ENCODE measurements around the gene BANK1.
A peak's percentile ranks its signal among the peaks of the same experiment; 100 is the strongest.

Gene BANK1

GRCh38 chr4:102076622-102077021 lies 286.1 kb downstream of the BANK1 start:
- H3K27me3 ChIP-seq (ENCODE audit: control insufficient read depth in 1 of 2, insufficient read depth in 1 of 2, low read length in 2 of 2), result no peaks in the 10 kb centered on the region
- no peaks in the 10 kb centered on the region for H3K9me3 ChIP-seq (ENCODE audit: control insufficient read depth, low read length)
- no peak overlapping the region for H3K18ac ChIP-seq (ENCODE audit: low read depth in 1 of 2, low read length in 2 of 2)
- no peak overlapping the region for H2BK15ac ChIP-seq (ENCODE audit: low read depth, poor library complexity, severe bottlenecking)
- no peak overlapping the region for H2AK5ac ChIP-seq (ENCODE audit: low read length, severe bottlenecking)
- H4K8ac ChIP-seq (ENCODE audit: low read length), result no peak overlapping the region
- H3K36me3 ChIP-seq (ENCODE audit: control insufficient read depth in 1 of 2, insufficient read depth in 2 of 2, low read depth in 1 of 2, low read length in 2 of 2), result no peaks in the 10 kb centered on the region
- no peaks in the 10 kb centered on the region for H3K4me1 ChIP-seq (ENCODE audit: control insufficient read depth, insufficient read depth, low read depth, low read length)
- H3K79me1 ChIP-seq (replicated peaks; ENCODE audit: low read length, poor library complexity, severe bottlenecking), result no peaks in the 10 kb centered on the region
- H2BK120ac ChIP-seq (ENCODE audit: low read depth, low read length), result no peak overlapping the region
- H4K91ac ChIP-seq (ENCODE audit: low read length), result no peak overlapping the region
- H2BK12ac ChIP-seq (ENCODE audit: low read length in 2 of 2), result no peak overlapping the region
- H3K14ac ChIP-seq (ENCODE audit: low read length in 2 of 2), result no peak overlapping the region
- no peak overlapping the region for H3K27ac ChIP-seq (ENCODE audit: low read length, poor library complexity, severe bottlenecking)
- H3K9ac ChIP-seq (ENCODE audit: low read length), result no peak overlapping the region
- H3K4me2 ChIP-seq (ENCODE audit: low read length, poor library complexity, severe bottlenecking), result no peak overlapping the region
- peak; percentile 11 for DNase-seq
- no peak overlapping the region for H2BK5ac ChIP-seq (ENCODE audit: low read depth, low read length, poor library complexity, severe bottlenecking)
- H3K23ac ChIP-seq (ENCODE audit: low read length in 2 of 2), result no peak overlapping the region
- H2AFZ ChIP-seq (ENCODE audit: low read depth, low read length), result no peak overlapping the region
- H3K4ac ChIP-seq (ENCODE audit: low read depth in 1 of 2, low read length in 2 of 2), result no peak overlapping the region
- no peak overlapping the region for H3K4me3 ChIP-seq (ENCODE audit: insufficient read depth in 1 of 2, low read depth in 1 of 2, low read length in 2 of 2)
- WGBS, result no CpG with 5 or more reads among the region's 1 CpG

- Histone ChIP-seq H2BK120ac (ENCODE audit: low read depth, low read length) (no peak overlapping the region), H3K9ac (ENCODE audit: low read length) (no peak overlapping the region), H4K8ac (ENCODE audit: low read length) (no peak overlapping the region), H3K9me3 (ENCODE audit: control insufficient read depth, low read length) (no peaks in the 10 kb centered on the region), H3K4me3 (ENCODE audit: insufficient read depth in 1 of 2, low read depth in 1 of 2, low read length in 2 of 2) (no peak overlapping the region), H3K36me3 (ENCODE audit: control insufficient read depth in 1 of 2, insufficient read depth in 2 of 2, low read depth in 1 of 2, low read length in 2 of 2) (no peaks in the 10 kb centered on the region), H3K4ac (ENCODE audit: low read depth in 1 of 2, low read length in 2 of 2) (no peak overlapping the region), H3K4me1 (ENCODE audit: control insufficient read depth, insufficient read depth, low read depth, low read length) (no peaks in the 10 kb centered on the region), H3K18ac (ENCODE audit: low read depth in 1 of 2, low read length in 2 of 2) (no peak overlapping the region), H3K23ac (ENCODE audit: low read length in 2 of 2) (no peak overlapping the region), H2BK12ac (ENCODE audit: low read length in 2 of 2) (no peak overlapping the region), H3K27ac (ENCODE audit: low read length, poor library complexity, severe bottlenecking) (no peak overlapping the region), H3K27me3 (ENCODE audit: control insufficient read depth in 1 of 2, insufficient read depth in 1 of 2, low read length in 2 of 2) (no peaks in the 10 kb centered on the region), H2AK5ac (ENCODE audit: low read length, severe bottlenecking) (no peak overlapping the region), H4K91ac (ENCODE audit: low read length) (no peak overlapping the region), H3K79me1 (replicated peaks; ENCODE audit: low read length, poor library complexity, severe bottlenecking) (no peaks in the 10 kb centered on the region), H2BK5ac (ENCODE audit: low read depth, low read length, poor library complexity, severe bottlenecking) (no peak overlapping the region), H2AFZ (ENCODE audit: low read depth, low read length) (no peak overlapping the region), H3K4me2 (ENCODE audit: low read length, poor library complexity, severe bottlenecking) (no peak overlapping the region), H3K14ac (ENCODE audit: low read length in 2 of 2) (no peak overlapping the region), H2BK15ac (ENCODE audit: low read depth, poor library complexity, severe bottlenecking) (no peak overlapping the region)
- 89% methylated on average over 2 of the region's 2 CpGs for WGBS
- DNase-seq, result no peak
Measured at GRCh38 chr4:102080184-102080583, 289.7 kb downstream of the BANK1 start.

- 75% methylated on average over 1 of the region's 5 CpGs for WGBS
- Histone ChIP-seq H3K4ac (ENCODE audit: low read depth in 1 of 2, low read length in 2 of 2) (no peak overlapping the region), H3K4me3 (ENCODE audit: insufficient read depth in 1 of 2, low read depth in 1 of 2, low read length in 2 of 2) (no peak overlapping the region), H3K27me3 (ENCODE audit: control insufficient read depth in 1 of 2, insufficient read depth in 1 of 2, low read length in 2 of 2) (no peaks in the 10 kb centered on the region), H3K4me2 (ENCODE audit: low read length, poor library complexity, severe bottlenecking) (no peak overlapping the region), H2AFZ (ENCODE audit: low read depth, low read length) (no peak overlapping the region), H4K91ac (ENCODE audit: low read length) (no peak overlapping the region), H2BK12ac (ENCODE audit: low read length in 2 of 2) (no peak overlapping the region), H2AK5ac (ENCODE audit: low read length, severe bottlenecking) (no peak overlapping the region), H3K18ac (ENCODE audit: low read depth in 1 of 2, low read length in 2 of 2) (no peak overlapping the region), H3K4me1 (ENCODE audit: control insufficient read depth, insufficient read depth, low read depth, low read length) (no peaks in the 10 kb centered on the region), H2BK15ac (ENCODE audit: low read depth, poor library complexity, severe bottlenecking) (no peak overlapping the region), H3K79me1 (replicated peaks; ENCODE audit: low read length, poor library complexity, severe bottlenecking) (no peaks in the 10 kb centered on the region), H3K23ac (ENCODE audit: low read length in 2 of 2) (no peak overlapping the region), H3K27ac (ENCODE audit: low read length, poor library complexity, severe bottlenecking) (no peak overlapping the region), H3K36me3 (ENCODE audit: control insufficient read depth in 1 of 2, insufficient read depth in 2 of 2, low read depth in 1 of 2, low read length in 2 of 2) (no peaks in the 10 kb centered on the region), H3K9ac (ENCODE audit: low read length) (no peak overlapping the region), H3K14ac (ENCODE audit: low read length in 2 of 2) (no peak overlapping the region), H2BK5ac (ENCODE audit: low read depth, low read length, poor library complexity, severe bottlenecking) (no peak overlapping the region), H2BK120ac (ENCODE audit: low read depth, low read length) (no peak overlapping the region), H3K9me3 (ENCODE audit: control insufficient read depth, low read length) (no peaks in the 10 kb centered on the region), H4K8ac (ENCODE audit: low read length) (no peak overlapping the region)
- no peak for DNase-seq
Measured at GRCh38 chr4:102089850-102090621, 299.5 kb downstream of the BANK1 start.

- Histone ChIP-seq H3K79me1 (replicated peaks; ENCODE audit: low read length, poor library complexity, severe bottlenecking) (no peaks in the 10 kb centered on the region), H3K23ac (ENCODE audit: low read length in 2 of 2) (no peak overlapping the region), H3K14ac (ENCODE audit: low read length in 2 of 2) (no peak overlapping the region), H3K9me3 (ENCODE audit: control insufficient read depth, low read length) (no peaks in the 10 kb centered on the region), H2AK5ac (ENCODE audit: low read length, severe bottlenecking) (no peak overlapping the region), H2BK120ac (ENCODE audit: low read depth, low read length) (no peak overlapping the region), H3K18ac (ENCODE audit: low read depth in 1 of 2, low read length in 2 of 2) (no peak overlapping the region), H3K4me3 (ENCODE audit: insufficient read depth in 1 of 2, low read depth in 1 of 2, low read length in 2 of 2) (no peak overlapping the region), H4K91ac (ENCODE audit: low read length) (no peak overlapping the region), H3K36me3 (ENCODE audit: control insufficient read depth in 1 of 2, insufficient read depth in 2 of 2, low read depth in 1 of 2, low read length in 2 of 2) (no peaks in the 10 kb centered on the region), H4K8ac (ENCODE audit: low read length) (no peak overlapping the region), H3K27me3 (ENCODE audit: control insufficient read depth in 1 of 2, insufficient read depth in 1 of 2, low read length in 2 of 2) (no peaks in the 10 kb centered on the region), H2AFZ (ENCODE audit: low read depth, low read length) (no peak overlapping the region), H2BK5ac (ENCODE audit: low read depth, low read length, poor library complexity, severe bottlenecking) (no peak overlapping the region), H2BK15ac (ENCODE audit: low read depth, poor library complexity, severe bottlenecking) (no peak overlapping the region), H3K4me1 (ENCODE audit: control insufficient read depth, insufficient read depth, low read depth, low read length) (no peaks in the 10 kb centered on the region), H3K4me2 (ENCODE audit: low read length, poor library complexity, severe bottlenecking) (no peak overlapping the region), H3K9ac (ENCODE audit: low read length) (no peak overlapping the region), H3K27ac (ENCODE audit: low read length, poor library complexity, severe bottlenecking) (no peak overlapping the region), H3K4ac (ENCODE audit: low read depth in 1 of 2, low read length in 2 of 2) (no peak overlapping the region), H2BK12ac (ENCODE audit: low read length in 2 of 2) (no peak overlapping the region)
- no peak for DNase-seq
- WGBS, result 88% methylated on average over 2 of the region's 3 CpGs
Measured at GRCh38 chr4:102091656-102092055, 301.1 kb downstream of the BANK1 start.

Measured in mesenchymal stem cell (in vitro differentiated cells and primary cell).